Tibial nerve (tissue), 4 donors: ENCODE results near the gene THOC5.

Experiments
- EP300 ChIP-seq, 2 donors: sonication (generic); formaldehyde crosslinking; IDR thresholded peaks; one replicate each; pipeline ENCODE4 v1.6.1; 2017; ENCODE audit warnings: antibody characterized with exemption in 2 of 2, mild to moderate bottlenecking in 1 of 2
- POLR2A ChIP-seq, 2 donors: fragments of 450-650 bp; IDR thresholded peaks; one replicate each; pipeline ENCODE4 v1.6.1; 2017; ENCODE audit warnings: antibody characterized with exemption in 2 of 2, mild to moderate bottlenecking in 2 of 2, moderate library complexity in 2 of 2
- TF ChIP-seq, protein P1 (sequence below), 5 experiments: fragments of 200-600 bp in 3 of 5; fragments of 450-650 bp in 2 of 5; sonication (generic) in 3 of 5; IDR thresholded peaks; one replicate each; pipeline ENCODE4 v1.5.1; 2016 to 2019; ENCODE audit warnings: antibody characterized with exemption in 5 of 5, mild to moderate bottlenecking in 3 of 5, moderate library complexity in 2 of 5

DNA sequence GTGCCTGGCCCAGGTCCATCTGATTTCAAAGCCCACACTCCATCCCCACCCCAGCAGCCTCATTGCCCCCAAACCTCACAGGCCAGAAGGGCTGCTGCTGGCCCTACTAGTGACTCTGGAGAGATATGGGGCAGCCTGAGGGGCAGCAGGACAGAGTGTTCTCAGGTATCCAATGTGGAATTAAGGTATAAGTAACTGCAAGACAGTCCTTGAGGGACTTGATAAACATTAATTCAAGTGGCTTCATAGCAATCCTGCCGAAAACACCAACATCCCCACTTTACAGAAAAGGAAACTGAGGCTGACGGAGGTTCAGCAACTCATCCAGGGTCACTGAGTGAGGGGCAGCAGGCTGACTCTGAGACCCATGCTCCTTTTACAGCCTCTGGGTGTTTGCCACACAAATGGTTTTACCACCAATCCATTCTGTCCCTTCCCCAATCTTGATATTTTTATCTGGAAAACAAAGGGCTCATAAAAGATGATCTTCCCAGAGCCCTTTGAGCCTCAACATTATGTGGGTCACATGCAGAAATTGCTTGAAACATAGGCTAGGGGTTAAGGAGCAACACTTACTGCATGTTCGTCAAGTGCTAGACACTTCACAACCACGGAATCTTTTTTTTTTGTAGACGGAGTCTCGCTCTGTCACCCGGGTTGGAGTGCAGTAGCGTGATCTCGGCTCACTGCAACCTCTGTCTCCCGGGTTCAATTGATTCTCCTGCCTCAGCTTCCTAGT, 25.1 kb upstream of the THOC5 start:
- TF ChIP-seq POLR2A (IDR thresholded peaks at IDR 0.05) (no peak), EP300 (IDR thresholded peaks at IDR 0.05) (no peak)
- TF ChIP-seq, protein P1, sequence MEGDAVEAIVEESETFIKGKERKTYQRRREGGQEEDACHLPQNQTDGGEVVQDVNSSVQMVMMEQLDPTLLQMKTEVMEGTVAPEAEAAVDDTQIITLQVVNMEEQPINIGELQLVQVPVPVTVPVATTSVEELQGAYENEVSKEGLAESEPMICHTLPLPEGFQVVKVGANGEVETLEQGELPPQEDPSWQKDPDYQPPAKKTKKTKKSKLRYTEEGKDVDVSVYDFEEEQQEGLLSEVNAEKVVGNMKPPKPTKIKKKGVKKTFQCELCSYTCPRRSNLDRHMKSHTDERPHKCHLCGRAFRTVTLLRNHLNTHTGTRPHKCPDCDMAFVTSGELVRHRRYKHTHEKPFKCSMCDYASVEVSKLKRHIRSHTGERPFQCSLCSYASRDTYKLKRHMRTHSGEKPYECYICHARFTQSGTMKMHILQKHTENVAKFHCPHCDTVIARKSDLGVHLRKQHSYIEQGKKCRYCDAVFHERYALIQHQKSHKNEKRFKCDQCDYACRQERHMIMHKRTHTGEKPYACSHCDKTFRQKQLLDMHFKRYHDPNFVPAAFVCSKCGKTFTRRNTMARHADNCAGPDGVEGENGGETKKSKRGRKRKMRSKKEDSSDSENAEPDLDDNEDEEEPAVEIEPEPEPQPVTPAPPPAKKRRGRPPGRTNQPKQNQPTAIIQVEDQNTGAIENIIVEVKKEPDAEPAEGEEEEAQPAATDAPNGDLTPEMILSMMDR (IDR thresholded peaks at IDR 0.05): no peak
